ENCODE results near the gene GRM2.

GRM2 gene

GRCh38 chr3:51706788-51707731 lies at the start of gene GRM2:
TSS of gene GRM2 (plus strand) at chr3:51707068. CDS start at chr3:51708984, 1,916 bp downstream.
- no peak for FAIRE-seq

- no peak for FAIRE-seq
Observed at GRCh38 chr3:51657234-51657633, 49.6 kb upstream of the GRM2 start.

GRCh38 chr3:51659942-51660341 lies 46.9 kb upstream of the GRM2 start:
- FAIRE-seq = no peak

GRCh38 chr3:51662456-51662855 lies 44.4 kb upstream of the GRM2 start:
- no peak for FAIRE-seq

- FAIRE-seq = no peak
Observed at GRCh38 chr3:51668756-51669155, 38.1 kb upstream of the GRM2 start.

GRCh38 chr3:51669241-51670052 lies 37.4 kb upstream of the GRM2 start:
- FAIRE-seq = no peak

GRCh38 chr3:51670053-51670822 lies 36.6 kb upstream of the GRM2 start:
- FAIRE-seq = no peak

- FAIRE-seq = no peak
Observed at GRCh38 chr3:51670823-51671733, 35.8 kb upstream of the GRM2 start, which contains the start of gene TEX264. TSS of gene TEX264 (plus strand) at chr3:51671252. CDS start at chr3:51674305, 3,053 bp downstream.

- no peak for FAIRE-seq
Observed at GRCh38 chr3:51671734-51672475, 35.0 kb upstream of the GRM2 start.

- no peak for FAIRE-seq
Observed at GRCh38 chr3:51673181-51673801, 33.6 kb upstream of the GRM2 start.

GRCh38 chr3:51673802-51674654 lies 32.8 kb upstream of the GRM2 start:
- FAIRE-seq = no peak

- no peak for FAIRE-seq
Observed at GRCh38 chr3:51675201-51675611, 31.7 kb upstream of the GRM2 start.

- FAIRE-seq = no peak
Observed at GRCh38 chr3:51676102-51676640, 30.7 kb upstream of the GRM2 start.

- no peak for FAIRE-seq
Observed at GRCh38 chr3:51677358-51677757, 29.5 kb upstream of the GRM2 start.

GRCh38 chr3:51678186-51678585 lies 28.7 kb upstream of the GRM2 start:
- FAIRE-seq = no peak

- no peak for FAIRE-seq
Observed at GRCh38 chr3:51678641-51679040, 28.2 kb upstream of the GRM2 start.

- no peak for FAIRE-seq
Observed at GRCh38 chr3:51679318-51679717, 27.6 kb upstream of the GRM2 start.

GRCh38 chr3:51679777-51680176 lies 27.1 kb upstream of the GRM2 start:
- FAIRE-seq = no peak

GRCh38 chr3:51680196-51680595 lies 26.7 kb upstream of the GRM2 start:
- no peak for FAIRE-seq
